RWPE2 (cell line): Measurements from ENCODE around the gene ACOX2.

Source experiments
- ATAC-seq: fragments of 200-7000 bp; cut with Tn5 transposase; 3 replicates; pipeline ENCODE4 v1.9.1; 2021; ENCODE audit warnings: low read depth
- DNase-seq: peaks from one replicate; pipeline ENCODE4 v3.0.0-alpha.2; 2020; ENCODE audit warnings: low spot score
- H3K27ac ChIP-seq: fragments of 450-650 bp; 2 replicates; pipeline ENCODE4 v1.5.1; 2017; ENCODE audit warnings: mild to moderate bottlenecking; ENCODE audit not compliant: poor library complexity, severe bottlenecking
- H3K27me3 ChIP-seq: fragments of 250-450 bp; sonication (Bioruptor Pico); 2 replicates; pipeline ENCODE4 v1.5.1; 2021; ENCODE audit warnings: mild to moderate bottlenecking, moderate library complexity; ENCODE audit not compliant: insufficient read depth, poor library complexity, severe bottlenecking
- H3K36me3 ChIP-seq: fragments of 250-450 bp; sonication (Bioruptor Pico); 2 replicates; pipeline ENCODE4 v1.5.1; 2020; ENCODE audit warnings: low read depth, mild to moderate bottlenecking, moderate library complexity
- H3K4me1 ChIP-seq: fragments of 250-450 bp; sonication (Bioruptor Pico); 2 replicates; pipeline ENCODE4 v1.5.1; 2021; ENCODE audit warnings: mild to moderate bottlenecking, moderate library complexity; ENCODE audit not compliant: insufficient read depth, poor library complexity, severe bottlenecking
- H3K4me3 ChIP-seq: fragments of 250-450 bp; sonication (Bioruptor Pico); 2 replicates; pipeline ENCODE4 v1.5.1; 2021; ENCODE audit warnings: mild to moderate bottlenecking, moderate library complexity; ENCODE audit not compliant: severe bottlenecking
- H3K9me3 ChIP-seq: fragments of 250-450 bp; sonication (Bioruptor Pico); 2 replicates; pipeline ENCODE4 v1.5.1; 2021; ENCODE audit warnings: mild to moderate bottlenecking, moderate library complexity; ENCODE audit not compliant: severe bottlenecking
- CTCF ChIP-seq: fragments of 450-650 bp; IDR thresholded peaks from one replicate; pipeline ENCODE4 v1.5.1; 2017; ENCODE audit warnings: mild to moderate bottlenecking, moderate library complexity; ENCODE audit not compliant: poor library complexity, severe bottlenecking

ACOX2 gene

GRCh38 chr3:58539626-58540025 lies 2.6 kb upstream of the ACOX2 start:
- TF ChIP-seq CTCF: no peak
- no peak overlapping the region for H3K27ac ChIP-seq
- ATAC-seq (no peak), DNase-seq (no peak)
- no peaks in the 10 kb centered on the region for H3K4me1 ChIP-seq
- H3K4me3 ChIP-seq: no peak overlapping the region
- H3K9me3 ChIP-seq: no peaks in the 10 kb centered on the region
- H3K36me3 ChIP-seq: no peaks in the 10 kb centered on the region
- no peaks in the 10 kb centered on the region for H3K27me3 ChIP-seq

GRCh38 chr3:58537412-58538301 lies 667 bp upstream of the ACOX2 start:
- H3K4me3 ChIP-seq: no peak overlapping the region
- H3K27ac ChIP-seq: no peak overlapping the region
- H3K4me1 ChIP-seq: no peaks in the 10 kb centered on the region
- ATAC-seq (no peak), DNase-seq (no peak)
- TF ChIP-seq CTCF: no peak
- no peaks in the 10 kb centered on the region for H3K27me3 ChIP-seq
- H3K9me3 ChIP-seq: no peaks in the 10 kb centered on the region
- H3K36me3 ChIP-seq: no peaks in the 10 kb centered on the region

GRCh38 chr3:58535531-58536500 lies 1.2 kb downstream of the ACOX2 start:
- H3K4me3 ChIP-seq: no peak overlapping the region
- no peak for DNase-seq

GRCh38 chr3:58534592-58535494 lies 2.1 kb downstream of the ACOX2 start:
- Histone ChIP-seq H3K27me3 (no peaks in the 10 kb centered on the region), H3K36me3 (no peaks in the 10 kb centered on the region), H3K4me3 (no peak overlapping the region), H3K27ac (no peak overlapping the region), H3K4me1 (no peaks in the 10 kb centered on the region), H3K9me3 (no peaks in the 10 kb centered on the region)
- ATAC-seq: no peak
- no peak for DNase-seq
- TF ChIP-seq CTCF: no peak

More at GRCh38 chr3:58535531-58536500, 1.2 kb downstream of the ACOX2 start:
- TF ChIP-seq CTCF: no peak
- ATAC-seq: no peak
- Histone ChIP-seq H3K36me3 (no peaks in the 10 kb centered on the region), H3K9me3 (no peaks in the 10 kb centered on the region), H3K27me3 (no peaks in the 10 kb centered on the region), H3K4me1 (no peaks in the 10 kb centered on the region), H3K27ac (no peak overlapping the region)
